ENCODE data around the gene KLF8. TPM values are rescaled to one million over a fixed set of nuclear protein-coding genes. Genes with fewer than 3 reads are reported as not detected.

Gene KLF8
- total RNA-seq, 1 experiment from 2014 or later: 7.3 TPM

DNA sequence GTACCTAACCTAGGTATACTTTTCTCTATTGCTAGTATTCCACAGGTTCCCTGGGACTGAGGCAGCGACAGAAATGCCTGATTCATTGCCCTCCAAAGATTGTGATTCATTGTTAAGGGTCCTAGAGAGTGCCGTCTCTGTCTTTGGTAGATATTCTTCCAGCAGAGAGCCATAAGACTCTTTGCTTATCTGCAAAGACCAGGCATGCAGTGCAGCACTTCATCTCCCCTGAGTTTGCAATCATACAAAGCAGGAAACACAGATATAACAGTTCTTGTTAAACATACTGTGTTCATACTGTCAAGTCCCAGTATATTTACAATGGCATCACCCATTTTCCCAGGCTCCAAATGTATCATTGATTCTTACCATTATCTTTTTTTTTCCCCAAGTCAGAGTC is 47.7 kb downstream of the KLF8 start:
- H3K18ac ChIP-seq (ENCODE audit: insufficient read length, low read depth, low read length): no peak overlapping the region
- no peak for DNase-seq
- no peaks in the 10 kb centered on the region for H3K79me2 ChIP-seq (ENCODE audit: insufficient read depth, low read length)
- H3T11ph ChIP-seq (ENCODE audit: low read length): no peak overlapping the region
- H3K4me2 ChIP-seq (ENCODE audit: insufficient read depth, insufficient read length, low read length): no peak overlapping the region
- H3K9me3 ChIP-seq (ENCODE audit: control insufficient read depth, low read depth, low read length): peaks cover 14% of the 10 kb centered on the region
- H3K9me3 Mint-ChIP-seq: peaks cover 62 to 78% of the 10 kb centered on the region in 2 experiments
- no CpG with 5 or more reads among the region's 2 CpGs for WGBS (ENCODE audit: extremely low coverage, insufficient read length, low lambda C conversion rate)
- no peak overlapping the region for H2AK5ac ChIP-seq (ENCODE audit: insufficient read length, low read length)
- no peak overlapping the region for H3K9ac ChIP-seq (ENCODE audit: extremely low read depth, insufficient read length, low read length)
- H3K56ac ChIP-seq (ENCODE audit: insufficient read length, low read depth, low read length): no peak overlapping the region
- no peak overlapping the region for H3K27ac ChIP-seq (ENCODE audit: insufficient read length, low read depth, low read length)
- H4K8ac ChIP-seq (replicated peaks; ENCODE audit: insufficient read length, low read depth, low read length): no peak overlapping the region
- no peaks in the 10 kb centered on the region for H4K20me1 ChIP-seq (ENCODE audit: control insufficient read depth, insufficient read depth, insufficient read length)
- no peak overlapping the region for H3K4me3 Mint-ChIP-seq
- no peak overlapping the region for H3K4ac ChIP-seq (ENCODE audit: low read depth, low read length)
- H2BK12ac ChIP-seq (ENCODE audit: insufficient read length, low read depth, low read length): no peak overlapping the region
- H4K5ac ChIP-seq (ENCODE audit: insufficient read length, low read depth, low read length): no peak overlapping the region
- H3K36me3 Mint-ChIP-seq (ENCODE audit: insufficient read depth in 1 of 3, low read depth in 3 of 3): peaks cover 0 to 7% (median 3%) of the 10 kb centered on the region in 3 experiments; a peak in 4 of 7 replicates
- no peaks in the 10 kb centered on the region for H3K4me1 ChIP-seq (ENCODE audit: insufficient read depth, low read length)
- no peaks in the 10 kb centered on the region for H3K27me3 ChIP-seq (ENCODE audit: insufficient read depth, low read length)
- no peak overlapping the region for H2BK120ac ChIP-seq (ENCODE audit: low read depth, low read length, poor library complexity, severe bottlenecking)
- no peak overlapping the region for H2BK5ac ChIP-seq (ENCODE audit: insufficient read length, low read length)
- no peak overlapping the region for H2AFZ ChIP-seq (ENCODE audit: low read length)
- no peak overlapping the region for H3K27ac Mint-ChIP-seq
- H3K27me3 Mint-ChIP-seq (ENCODE audit: low read depth): no peaks in the 10 kb centered on the region; the same call in 1 of the 2 replicates
- no peaks in the 10 kb centered on the region for H3K4me1 Mint-ChIP-seq
- no peak overlapping the region for H2BK15ac ChIP-seq (ENCODE audit: low read depth, low read length)
- no peaks in the 10 kb centered on the region for H3K79me1 ChIP-seq (ENCODE audit: insufficient read depth, low read depth, low read length, poor library complexity, severe bottlenecking)
- TF ChIP-seq, protein P1, sequence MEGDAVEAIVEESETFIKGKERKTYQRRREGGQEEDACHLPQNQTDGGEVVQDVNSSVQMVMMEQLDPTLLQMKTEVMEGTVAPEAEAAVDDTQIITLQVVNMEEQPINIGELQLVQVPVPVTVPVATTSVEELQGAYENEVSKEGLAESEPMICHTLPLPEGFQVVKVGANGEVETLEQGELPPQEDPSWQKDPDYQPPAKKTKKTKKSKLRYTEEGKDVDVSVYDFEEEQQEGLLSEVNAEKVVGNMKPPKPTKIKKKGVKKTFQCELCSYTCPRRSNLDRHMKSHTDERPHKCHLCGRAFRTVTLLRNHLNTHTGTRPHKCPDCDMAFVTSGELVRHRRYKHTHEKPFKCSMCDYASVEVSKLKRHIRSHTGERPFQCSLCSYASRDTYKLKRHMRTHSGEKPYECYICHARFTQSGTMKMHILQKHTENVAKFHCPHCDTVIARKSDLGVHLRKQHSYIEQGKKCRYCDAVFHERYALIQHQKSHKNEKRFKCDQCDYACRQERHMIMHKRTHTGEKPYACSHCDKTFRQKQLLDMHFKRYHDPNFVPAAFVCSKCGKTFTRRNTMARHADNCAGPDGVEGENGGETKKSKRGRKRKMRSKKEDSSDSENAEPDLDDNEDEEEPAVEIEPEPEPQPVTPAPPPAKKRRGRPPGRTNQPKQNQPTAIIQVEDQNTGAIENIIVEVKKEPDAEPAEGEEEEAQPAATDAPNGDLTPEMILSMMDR (conservative IDR thresholded peaks at IDR 0.05): no peak
- no peak overlapping the region for H3K14ac ChIP-seq (ENCODE audit: insufficient read depth, low read length)
- no peak overlapping the region for H3K23ac ChIP-seq (ENCODE audit: insufficient read length, low read depth, low read length)
- no peaks in the 10 kb centered on the region for H3K23me2 ChIP-seq (ENCODE audit: insufficient read length, low read depth, low read length, poor library complexity, severe bottlenecking)
- H4K91ac ChIP-seq (ENCODE audit: insufficient read length, low read depth, low read length): no peak overlapping the region
- no peak overlapping the region for H2BK20ac ChIP-seq (ENCODE audit: low read depth, low read length, poor library complexity, severe bottlenecking)

Data from H9 (cell line).